Esophagus squamous epithelium (tissue), 4 donors: Measurements from ENCODE around the gene ZNF3.

Experiments used
- CTCF ChIP-seq, 6 experiments: fragments of 450-650 bp in 4 of 6; fragments of 200-600 bp in 2 of 6; sonication (generic) in 2 of 6; IDR thresholded peaks; one replicate each; pipeline ENCODE4 v1.5.1; 2016 to 2019; ENCODE audit warnings: antibody characterized with exemption in 6 of 6, mild to moderate bottlenecking in 4 of 6, moderate library complexity in 4 of 6
- POLR2A ChIP-seq, 4 donors: fragments of 450-650 bp; IDR thresholded peaks; one replicate each; pipeline ENCODE4 v1.6.1; 2017; ENCODE audit warnings: antibody characterized with exemption in 4 of 4, mild to moderate bottlenecking in 4 of 4, moderate library complexity in 3 of 4

DNA sequence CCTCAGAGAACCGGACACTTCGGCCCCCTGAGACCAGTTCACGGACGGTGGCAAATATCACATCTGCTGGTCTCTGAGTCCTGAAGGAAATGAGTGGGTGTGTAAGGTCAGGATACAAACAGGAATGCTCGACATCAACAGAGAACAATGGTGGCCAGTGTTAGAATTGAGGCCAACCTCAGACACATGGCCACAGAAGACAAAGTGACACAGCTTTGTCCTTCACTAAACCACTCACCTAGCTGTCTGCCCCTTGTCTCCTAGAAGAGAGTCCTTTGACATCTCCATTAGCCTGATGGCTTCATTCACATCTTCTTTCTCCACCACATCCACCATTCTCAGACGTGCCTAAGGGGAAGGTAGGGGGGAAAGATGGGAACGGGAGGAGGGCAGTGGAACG is 11.5 kb upstream of the ZNF3 start:
- TF ChIP-seq POLR2A (IDR thresholded peaks at IDR 0.05) (no peak), CTCF (IDR thresholded peaks at IDR 0.05) (no peak)
